HG03139 (cell line): ENCODE results near the gene MYBPH.

Source experiments
- ATAC-seq: cut with Tn5 transposase; IDR thresholded peaks from one replicate; pipeline ENCODE4 v1.9.1; 2021; ENCODE audit not compliant: unreplicated experiment

Gene MYBPH

GRCh38 chr1:203150511-203151297 lies 24.9 kb downstream of the MYBPH start:
- ATAC-seq: no peak

GRCh38 chr1:203149188-203149840 lies 26.3 kb downstream of the MYBPH start:
- no peak for ATAC-seq

GRCh38 chr1:203148579-203148978 lies 27.0 kb downstream of the MYBPH start:
- no peak for ATAC-seq

GRCh38 chr1:203148127-203148526 lies 27.5 kb downstream of the MYBPH start:
- no peak for ATAC-seq

GRCh38 chr1:203147376-203147775 lies 28.2 kb downstream of the MYBPH start:
- ATAC-seq: no peak

GRCh38 chr1:203146537-203146936 lies 29.1 kb downstream of the MYBPH start:
- no peak for ATAC-seq

- ATAC-seq: no peak
These were observed 29.6 kb downstream of the MYBPH start for GRCh38 chr1:203146042-203146369.

GRCh38 chr1:203145321-203146041 lies 30.1 kb downstream of the MYBPH start:
- ATAC-seq: no peak

GRCh38 chr1:203144661-203145060 lies 31.0 kb downstream of the MYBPH start:
- ATAC-seq: no peak

- ATAC-seq: no peak
These were observed 32.0 kb downstream of the MYBPH start for GRCh38 chr1:203143641-203144040.

- no peak for ATAC-seq
These were observed 32.8 kb downstream of the MYBPH start for GRCh38 chr1:203142684-203143408.

- ATAC-seq: no peak
These were observed 33.5 kb downstream of the MYBPH start for GRCh38 chr1:203142124-203142523.

- ATAC-seq: no peak
These were observed 34.7 kb downstream of the MYBPH start for GRCh38 chr1:203140743-203141520.

- ATAC-seq: no peak
These were observed 35.6 kb downstream of the MYBPH start for GRCh38 chr1:203139976-203140475.

GRCh38 chr1:203138066-203138465 lies 37.6 kb downstream of the MYBPH start:
- ATAC-seq: no peak

- ATAC-seq: no peak
These were observed 38.3 kb downstream of the MYBPH start for GRCh38 chr1:203137324-203137723.

GRCh38 chr1:203136409-203137042 lies 39.1 kb downstream of the MYBPH start:
- ATAC-seq: no peak

GRCh38 chr1:203135636-203136305 lies 39.9 kb downstream of the MYBPH start:
- ATAC-seq: no peak

GRCh38 chr1:203133970-203134725 lies 41.5 kb downstream of the MYBPH start:
- ATAC-seq: no peak
